Measurements from ENCODE around the gene KYNU.

DNA sequence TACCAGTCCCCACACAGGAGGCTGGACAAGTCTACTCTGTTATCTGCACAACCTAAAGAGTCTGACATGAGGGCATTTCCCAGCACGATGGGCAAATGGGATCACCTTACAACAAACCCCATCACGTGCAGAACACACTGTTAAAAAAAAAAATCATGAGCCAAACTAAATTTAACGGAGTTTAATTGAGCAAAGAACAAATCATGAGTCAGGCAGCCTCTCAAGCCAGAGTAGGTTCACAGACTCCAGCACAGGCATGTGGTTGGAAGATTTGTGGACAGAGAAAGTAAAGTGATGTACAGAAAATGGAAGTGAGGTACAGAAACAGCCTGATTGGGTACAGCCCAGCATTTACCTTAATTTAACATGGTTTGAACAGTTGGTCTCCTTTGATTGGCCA is 59.9 kb downstream of the KYNU start:
- TF ChIP-seq CTCF (IDR thresholded peaks at IDR 0.05) = no peak
- TF ChIP-seq POLR2A (IDR thresholded peaks at IDR 0.05) = no peak
